Epithelial cell of proximal tubule (primary cell): ENCODE measurements around the gene GPHB5. TPM values are rescaled to one million over a fixed set of nuclear protein-coding genes. Genes with fewer than 3 reads are reported as not detected.

Experiments used
- DNase-seq: peaks from one replicate; pipeline ENCODE4 v3.0.0-alpha.2; 2011; ENCODE audit warnings: low read depth
- H3K4me3 ChIP-seq: 2 replicates; pipeline ENCODE4 v1.5.1; 2011; ENCODE audit warnings: low read depth, mild to moderate bottlenecking, low read length
- CTCF ChIP-seq: conservative IDR thresholded peaks from 2 replicates; pipeline ENCODE4 v1.5.1; 2012; ENCODE audit warnings: low read depth, mild to moderate bottlenecking, low read length
- total RNA-seq: library from RNA; depleted of rRNA; stranded (reverse); fragments of >200 nt; gene quantifications from 2 replicates; pipeline ENCODE4 v1.2.3, GENCODE V29; 2015

The GPHB5 gene
- total RNA-seq, 1 donor from 2014 or later = not detected

DNA sequence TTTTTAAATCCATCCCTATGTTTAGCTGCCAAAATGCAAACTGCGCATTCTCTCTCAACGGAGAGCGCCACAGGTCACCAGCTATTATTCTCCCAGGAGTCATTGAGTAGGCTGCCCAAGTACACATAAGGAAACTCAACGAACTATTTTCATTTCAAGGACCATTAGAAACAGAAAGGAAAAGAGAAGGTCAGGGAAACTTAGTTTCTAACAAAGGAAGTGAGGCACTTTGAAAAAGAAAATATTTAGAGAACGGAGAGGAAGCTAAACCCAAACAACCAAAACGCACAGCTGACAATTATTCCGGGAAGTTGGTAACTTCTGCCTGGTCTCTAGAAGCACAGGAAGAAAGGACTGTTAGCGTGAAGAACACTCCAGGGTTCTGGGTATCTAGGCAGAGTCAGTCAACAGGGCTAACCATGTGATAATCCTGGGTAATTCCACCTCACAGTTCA lies 23.5 kb downstream of the GPHB5 start:
- no peak overlapping the region for H3K4me3 ChIP-seq
- no peak for TF ChIP-seq CTCF
- DNase-seq = no peak

GRCh38 chr14:63292805-63293204 lies 25.9 kb downstream of the GPHB5 start:
- H3K4me3 ChIP-seq = no peak overlapping the region
- TF ChIP-seq CTCF = no peak
- DNase-seq = no peak

DNA sequence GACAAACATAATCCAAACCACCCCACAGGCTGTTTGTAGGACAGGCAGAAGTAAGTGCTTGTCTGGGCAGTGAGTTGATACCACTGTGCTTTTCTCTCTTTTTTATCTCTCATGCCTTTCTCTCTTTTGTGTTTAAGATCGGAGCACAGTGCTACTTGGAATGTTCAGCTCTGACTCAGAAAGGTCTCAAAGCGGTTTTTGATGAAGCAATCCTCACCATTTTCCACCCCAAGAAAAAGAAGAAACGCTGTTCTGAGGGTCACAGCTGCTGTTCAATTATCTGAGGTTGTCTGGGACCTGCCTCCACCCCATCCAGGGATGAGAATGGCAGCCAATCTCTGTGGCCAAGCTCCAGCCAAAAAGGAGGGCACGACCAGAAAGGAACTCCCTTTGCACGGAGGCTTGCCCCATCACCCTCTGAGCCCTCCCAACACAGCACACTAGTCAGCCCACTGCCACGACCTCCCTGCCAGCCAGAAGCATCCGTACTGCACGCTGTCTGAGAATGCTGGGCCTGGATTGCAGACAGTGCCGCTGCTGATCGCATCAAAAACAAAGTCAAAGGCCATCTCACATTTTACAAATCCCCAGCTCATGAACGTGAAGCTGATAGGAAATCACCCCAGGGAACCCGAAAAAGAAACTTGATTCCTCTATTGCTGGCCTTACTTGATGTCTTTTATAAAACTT lies 27.8 kb downstream of the GPHB5 start:
- no peak overlapping the region for H3K4me3 ChIP-seq
- TF ChIP-seq CTCF = no peak
- DNase-seq = no peak

- TF ChIP-seq CTCF = no peak
- no peak overlapping the region for H3K4me3 ChIP-seq
- DNase-seq = no peak
Observed at GRCh38 chr14:63288853-63289252, 29.9 kb downstream of the GPHB5 start.

DNA sequence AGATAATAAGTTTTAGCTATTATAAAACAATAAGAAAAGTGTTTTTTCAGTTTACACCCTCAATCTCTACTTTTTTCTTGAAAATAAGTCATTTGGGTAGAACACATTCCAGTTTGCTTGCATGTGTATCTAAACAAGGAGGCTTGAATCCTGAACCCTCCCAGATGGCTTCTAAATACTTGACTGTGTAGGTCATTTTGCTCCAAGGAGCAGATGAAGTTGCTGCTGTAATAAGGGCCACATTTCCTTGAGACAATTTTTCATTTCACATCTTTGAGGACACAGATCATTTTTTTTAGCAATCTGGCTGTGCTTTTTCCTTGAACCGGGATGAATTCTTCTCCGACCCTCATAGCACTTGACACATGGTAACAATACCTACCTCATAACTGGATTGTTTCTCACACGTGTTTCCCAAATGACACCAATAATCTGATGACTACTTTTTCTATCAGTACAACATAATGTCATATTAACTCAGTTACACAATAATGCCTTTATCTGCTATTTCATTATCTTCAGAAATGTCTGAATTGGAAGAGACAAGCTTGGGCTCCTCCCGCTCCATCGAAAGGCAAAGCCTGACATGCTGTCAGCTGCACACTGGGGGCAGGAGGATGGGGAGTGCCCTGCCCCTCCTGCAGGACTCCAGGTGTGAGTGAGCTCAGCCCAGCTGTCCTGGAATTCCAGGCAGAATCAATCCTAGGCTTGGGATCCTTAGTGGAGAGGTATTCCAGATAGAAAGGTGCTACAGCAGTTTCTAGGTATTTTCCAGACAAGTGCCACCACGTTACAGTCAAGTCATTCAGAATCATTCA lies 30.9 kb downstream of the GPHB5 start:
- no peak for DNase-seq
- TF ChIP-seq CTCF = no peak
- H3K4me3 ChIP-seq = no peak overlapping the region

DNA sequence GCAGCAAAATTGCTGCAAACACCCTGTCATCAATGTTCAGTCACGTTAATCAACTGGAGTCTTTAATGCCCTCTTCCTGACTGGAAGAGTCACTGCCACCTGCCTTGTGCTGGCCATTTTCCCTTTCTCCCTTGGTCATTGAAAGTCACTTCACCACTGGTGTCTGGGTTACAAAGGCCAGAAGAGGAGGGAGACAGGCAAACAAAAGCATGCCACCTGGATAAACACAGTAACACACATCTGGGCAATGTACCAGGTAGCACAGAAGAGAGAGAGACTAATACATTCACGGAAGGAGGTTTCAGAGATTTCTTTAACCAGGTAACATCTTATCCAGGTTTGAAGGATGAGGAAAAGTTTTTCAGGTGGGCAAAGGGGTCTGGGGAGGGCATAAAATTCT lies 32.7 kb downstream of the GPHB5 start:
- H3K4me3 ChIP-seq = no peak overlapping the region
- DNase-seq = no peak
- TF ChIP-seq CTCF = no peak
